ENCODE results near the gene SFSWAP.

GRCh38 chr12:131794061-131794460 lies 83.2 kb downstream of the SFSWAP start:
- TF ChIP-seq TAF1 (IDR thresholded peaks at IDR 0.05; ENCODE audit: low read depth, low read length) (no peak), POLR2A (IDR thresholded peaks at IDR 0.05; ENCODE audit: low read depth, low read length) (no peak), POLR2AphosphoS5 (IDR thresholded peaks at IDR 0.05; ENCODE audit: low read depth, low read length) (no peak), SPI1 (IDR thresholded peaks at IDR 0.05; ENCODE audit: low read depth, low read length) (no peak)

Measured in GM12891 (cell line).